ENCODE measurements around the gene CABP7.

DNA sequence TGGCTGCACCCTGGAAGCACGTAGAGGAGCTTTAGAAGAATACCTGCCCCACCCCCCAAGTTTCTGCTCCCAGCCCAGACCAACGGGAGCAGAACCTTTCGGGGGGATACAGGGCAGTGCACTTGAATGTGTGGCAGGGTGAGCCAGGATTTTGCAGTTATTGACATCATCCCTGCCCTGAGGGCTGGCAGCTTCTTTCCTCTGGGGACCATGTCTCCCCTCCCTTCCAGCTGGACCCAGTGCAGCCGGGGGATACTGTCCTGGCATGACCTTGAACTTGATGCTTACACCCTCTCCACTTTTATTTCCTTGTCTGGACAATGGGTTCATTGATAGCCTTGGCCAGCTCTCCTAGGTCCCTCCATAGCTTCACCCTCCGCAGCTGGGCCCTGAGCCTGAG lies 4.1 kb upstream of the CABP7 start:
- TF ChIP-seq POLR2A (IDR thresholded peaks at IDR 0.05) = no peak
- TF ChIP-seq CTCF (IDR thresholded peaks at IDR 0.05) = no peak
- no peak for TF ChIP-seq POLR2AphosphoS5 (IDR thresholded peaks at IDR 0.05)
- no peak for TF ChIP-seq EP300 (IDR thresholded peaks at IDR 0.05)

All from suprapubic skin (tissue), 4 donors.